Measurements from ENCODE around the gene SLC26A6.

DNA sequence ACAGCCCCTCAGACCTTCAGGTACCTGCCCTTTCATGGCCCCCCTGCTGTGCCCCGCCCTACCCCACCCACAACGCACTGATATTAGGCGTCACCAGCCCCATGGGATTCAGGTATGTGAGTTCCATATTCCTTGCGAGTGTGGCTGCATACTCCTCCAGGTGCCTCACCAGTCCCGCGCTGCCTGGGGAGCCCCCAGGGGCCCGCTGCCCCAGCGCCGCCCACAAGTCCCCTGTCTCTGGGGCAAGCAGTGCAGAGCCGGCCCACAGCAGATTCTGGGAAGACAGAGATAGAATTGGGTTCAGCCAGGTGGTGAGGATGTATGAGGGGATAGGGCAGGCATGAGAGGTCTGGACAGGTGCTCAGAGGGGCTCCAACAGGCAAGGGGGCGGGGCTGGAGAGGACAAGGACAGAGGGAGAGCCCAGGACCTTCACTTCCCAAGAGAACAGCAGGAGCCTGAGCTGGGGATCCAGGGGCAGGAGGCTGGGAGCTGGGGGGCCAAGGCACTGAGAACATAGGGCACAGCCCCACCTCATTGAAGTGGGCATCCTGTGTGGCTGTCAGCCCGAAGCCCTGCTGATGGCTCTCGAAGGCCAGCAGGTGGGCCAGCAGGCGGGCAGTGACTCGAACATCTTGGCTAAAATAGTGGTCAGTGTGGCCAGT lies 13.1 kb upstream of the SLC26A6 start:
- no peak for TF ChIP-seq POLR2A (IDR thresholded peaks at IDR 0.05; ENCODE audit: low read length)
- no peak for TF ChIP-seq GATA1 (IDR thresholded peaks at IDR 0.05; ENCODE audit: low read depth, low read length)

All from erythroblast (primary cell).